SK-N-MC (cell line): ENCODE results near the gene SCAMP4.

ENCODE experiments used
- EZH2 ChIP-seq: fragments of 200-600 bp; sonication (generic); IDR thresholded peaks from one replicate; pipeline ENCODE4 v1.6.1; 2017; ENCODE audit warnings: antibody characterized with exemption
- POLR2AphosphoS5 ChIP-seq: IDR thresholded peaks from 2 replicates; pipeline ENCODE4 v1.6.1; 2012; ENCODE audit warnings: mild to moderate bottlenecking, low read depth, low read length, borderline replicate concordance

GRCh38 chr19:1856698-1857603, 48.2 kb upstream of the SCAMP4 start:
- TF ChIP-seq POLR2AphosphoS5 (no peak), EZH2 (no peak)
